ENCODE measurements around the gene IZUMO2. TPM values are rescaled to one million over a fixed set of nuclear protein-coding genes. Genes with fewer than 3 reads are reported as not detected.

The IZUMO2 gene
- polyA plus RNA-seq, 1 donor (not counting 4 experiments of a cell fraction or from before 2014, with no cell fraction given), result not detected

GRCh38 chr19:50206191-50206590, 43.1 kb upstream of the IZUMO2 start:
- DNase-seq (ENCODE audit: low read depth, low spot score), result no peak
- FAIRE-seq, result no peak
- no peaks in the 10 kb centered on the region for H3K79me2 ChIP-seq (ENCODE audit: control insufficient read depth, insufficient read depth, low read length)
- no peaks in the 10 kb centered on the region for H3K9me1 ChIP-seq (ENCODE audit: control insufficient read depth, extremely low read depth, insufficient read depth, low read length)
- TF ChIP-seq, protein P1, sequence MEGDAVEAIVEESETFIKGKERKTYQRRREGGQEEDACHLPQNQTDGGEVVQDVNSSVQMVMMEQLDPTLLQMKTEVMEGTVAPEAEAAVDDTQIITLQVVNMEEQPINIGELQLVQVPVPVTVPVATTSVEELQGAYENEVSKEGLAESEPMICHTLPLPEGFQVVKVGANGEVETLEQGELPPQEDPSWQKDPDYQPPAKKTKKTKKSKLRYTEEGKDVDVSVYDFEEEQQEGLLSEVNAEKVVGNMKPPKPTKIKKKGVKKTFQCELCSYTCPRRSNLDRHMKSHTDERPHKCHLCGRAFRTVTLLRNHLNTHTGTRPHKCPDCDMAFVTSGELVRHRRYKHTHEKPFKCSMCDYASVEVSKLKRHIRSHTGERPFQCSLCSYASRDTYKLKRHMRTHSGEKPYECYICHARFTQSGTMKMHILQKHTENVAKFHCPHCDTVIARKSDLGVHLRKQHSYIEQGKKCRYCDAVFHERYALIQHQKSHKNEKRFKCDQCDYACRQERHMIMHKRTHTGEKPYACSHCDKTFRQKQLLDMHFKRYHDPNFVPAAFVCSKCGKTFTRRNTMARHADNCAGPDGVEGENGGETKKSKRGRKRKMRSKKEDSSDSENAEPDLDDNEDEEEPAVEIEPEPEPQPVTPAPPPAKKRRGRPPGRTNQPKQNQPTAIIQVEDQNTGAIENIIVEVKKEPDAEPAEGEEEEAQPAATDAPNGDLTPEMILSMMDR (optimal IDR thresholded peaks at IDR 0.05 in 1 of 3, IDR thresholded peaks at IDR 0.05 in 1 of 3, conservative IDR thresholded peaks at IDR 0.05 in 1 of 3; ENCODE audit: extremely low read depth in 1 of 3, insufficient read depth in 2 of 3, low read length in 3 of 3), result no peak
- no peak for TF ChIP-seq EZH2 (IDR thresholded peaks at IDR 0.05; ENCODE audit: low read length)
- no peaks in the 10 kb centered on the region for H3K4me1 ChIP-seq (ENCODE audit: control insufficient read depth, extremely low read depth, insufficient read depth, low read length)
- H2AFZ ChIP-seq (ENCODE audit: control insufficient read depth, low read length), result no peak overlapping the region
- peaks cover 29% of the 10 kb centered on the region for H3K27me3 ChIP-seq (ENCODE audit: control insufficient read depth, extremely low read depth, insufficient read depth, low read length)
- H3K4me3 ChIP-seq (ENCODE audit: control insufficient read depth in 2 of 3, extremely low read depth in 1 of 3, insufficient read depth in 2 of 3, low read depth in 1 of 3, low read length in 3 of 3), result no peak overlapping the region
- no peaks in the 10 kb centered on the region for H3K9me3 ChIP-seq (ENCODE audit: control insufficient read depth, low read depth, low read length)
- no peaks in the 10 kb centered on the region for H3K36me3 ChIP-seq (ENCODE audit: control insufficient read depth in 2 of 2, extremely low read depth in 1 of 2, insufficient read depth in 2 of 2, low read length in 2 of 2)
- no peak overlapping the region for H3K27ac ChIP-seq (ENCODE audit: control insufficient read depth, insufficient read depth, low read length)
- H3K9ac ChIP-seq (ENCODE audit: control insufficient read depth, extremely low read depth, insufficient read depth, low read length), result no peak overlapping the region
- dilution Hi-C loops (cut with MboI; ENCODE audit: extremely low pct_ligation_motif_present, low sequenced_read_pairs), result no loop called here
- H4K20me1 ChIP-seq (ENCODE audit: control insufficient read depth, extremely low read depth, insufficient read depth, low read length), result no peaks in the 10 kb centered on the region
- H3K4me2 ChIP-seq (ENCODE audit: control insufficient read depth, extremely low read depth, insufficient read depth, low read depth, low read length), result no peak overlapping the region

DNA sequence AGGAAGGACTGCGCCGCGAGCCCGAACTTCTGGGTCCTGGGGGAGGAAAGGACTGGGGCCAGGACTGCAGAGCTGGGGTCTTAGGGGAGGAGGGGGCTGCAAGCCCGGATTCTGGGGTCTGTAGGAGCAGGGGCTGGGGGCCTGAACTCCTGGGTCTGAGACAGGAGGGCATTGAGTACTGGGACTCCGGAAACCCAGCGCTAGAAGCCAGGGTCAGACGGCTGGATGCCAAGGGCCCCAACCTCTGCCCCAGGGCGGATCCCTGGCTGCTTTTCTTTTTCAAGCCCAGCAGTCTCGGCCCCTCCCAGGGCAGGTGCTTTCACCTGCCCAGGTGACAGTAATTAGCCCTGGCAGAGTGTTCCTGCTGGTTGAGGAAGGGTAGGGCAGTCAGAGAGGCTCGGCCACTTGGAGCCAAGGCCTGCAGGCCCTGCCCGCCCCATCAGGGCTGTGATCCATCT, 42.6 kb upstream of the IZUMO2 start:
- dilution Hi-C loops (cut with MboI; ENCODE audit: extremely low pct_ligation_motif_present, low sequenced_read_pairs), result no loop called here
- Histone ChIP-seq H4K20me1 (ENCODE audit: control insufficient read depth, extremely low read depth, insufficient read depth, low read length) (no peaks in the 10 kb centered on the region), H3K9me3 (ENCODE audit: control insufficient read depth, low read depth, low read length) (no peaks in the 10 kb centered on the region), H3K9me1 (ENCODE audit: control insufficient read depth, extremely low read depth, insufficient read depth, low read length) (no peaks in the 10 kb centered on the region), H3K4me2 (ENCODE audit: control insufficient read depth, extremely low read depth, insufficient read depth, low read depth, low read length) (no peak overlapping the region), H3K27me3 (ENCODE audit: control insufficient read depth, extremely low read depth, insufficient read depth, low read length) (peaks cover 29% of the 10 kb centered on the region), H2AFZ (ENCODE audit: control insufficient read depth, low read length) (no peak overlapping the region), H3K79me2 (ENCODE audit: control insufficient read depth, insufficient read depth, low read length) (no peaks in the 10 kb centered on the region), H3K36me3 (ENCODE audit: control insufficient read depth in 2 of 2, extremely low read depth in 1 of 2, insufficient read depth in 2 of 2, low read length in 2 of 2) (no peaks in the 10 kb centered on the region), H3K4me1 (ENCODE audit: control insufficient read depth, extremely low read depth, insufficient read depth, low read length) (no peaks in the 10 kb centered on the region), H3K27ac (ENCODE audit: control insufficient read depth, insufficient read depth, low read length) (no peak overlapping the region), H3K4me3 (ENCODE audit: control insufficient read depth in 2 of 3, extremely low read depth in 1 of 3, insufficient read depth in 2 of 3, low read depth in 1 of 3, low read length in 3 of 3) (no peak overlapping the region), H3K9ac (ENCODE audit: control insufficient read depth, extremely low read depth, insufficient read depth, low read length) (no peak overlapping the region)
- DNase-seq (ENCODE audit: low read depth, low spot score) (no peak), FAIRE-seq (no peak)
- TF ChIP-seq, protein P1 (optimal IDR thresholded peaks at IDR 0.05 in 1 of 3, IDR thresholded peaks at IDR 0.05 in 1 of 3, conservative IDR thresholded peaks at IDR 0.05 in 1 of 3; ENCODE audit: extremely low read depth in 1 of 3, insufficient read depth in 2 of 3, low read length in 3 of 3), result no peak
- no peak for TF ChIP-seq EZH2 (IDR thresholded peaks at IDR 0.05; ENCODE audit: low read length)

All from keratinocyte (primary cell).